H1 (cell line): Measurements from ENCODE around the gene TRAPPC3.
A peak's percentile ranks its signal among the peaks of the same experiment; 100 is the strongest.

Source experiments
- CREB1 ChIP-seq: IDR thresholded peaks from 2 replicates; pipeline ENCODE4 v1.6.1; 2012; ENCODE audit warnings: inconsistent platforms
- POLR2AphosphoS5 ChIP-seq: IDR thresholded peaks from 2 replicates; pipeline ENCODE4 v1.6.1; 2011; ENCODE audit warnings: low read depth, low read length
- TF ChIP-seq, protein P1 (sequence below), 3 experiments: IDR thresholded peaks; 1 replicate in 2 of 3; 2 replicates in 1 of 3; pipeline versions ENCODE4 v1.5.1 to v1.6.1; 2011; ENCODE audit warnings: low read length in 3 of 3, mild to moderate bottlenecking in 3 of 3, inconsistent platforms in 2 of 3, low read depth in 1 of 3, moderate library complexity in 1 of 3; ENCODE audit not compliant: insufficient read depth in 1 of 3; ENCODE audit errors: control extremely low read depth in 1 of 3

DNA sequence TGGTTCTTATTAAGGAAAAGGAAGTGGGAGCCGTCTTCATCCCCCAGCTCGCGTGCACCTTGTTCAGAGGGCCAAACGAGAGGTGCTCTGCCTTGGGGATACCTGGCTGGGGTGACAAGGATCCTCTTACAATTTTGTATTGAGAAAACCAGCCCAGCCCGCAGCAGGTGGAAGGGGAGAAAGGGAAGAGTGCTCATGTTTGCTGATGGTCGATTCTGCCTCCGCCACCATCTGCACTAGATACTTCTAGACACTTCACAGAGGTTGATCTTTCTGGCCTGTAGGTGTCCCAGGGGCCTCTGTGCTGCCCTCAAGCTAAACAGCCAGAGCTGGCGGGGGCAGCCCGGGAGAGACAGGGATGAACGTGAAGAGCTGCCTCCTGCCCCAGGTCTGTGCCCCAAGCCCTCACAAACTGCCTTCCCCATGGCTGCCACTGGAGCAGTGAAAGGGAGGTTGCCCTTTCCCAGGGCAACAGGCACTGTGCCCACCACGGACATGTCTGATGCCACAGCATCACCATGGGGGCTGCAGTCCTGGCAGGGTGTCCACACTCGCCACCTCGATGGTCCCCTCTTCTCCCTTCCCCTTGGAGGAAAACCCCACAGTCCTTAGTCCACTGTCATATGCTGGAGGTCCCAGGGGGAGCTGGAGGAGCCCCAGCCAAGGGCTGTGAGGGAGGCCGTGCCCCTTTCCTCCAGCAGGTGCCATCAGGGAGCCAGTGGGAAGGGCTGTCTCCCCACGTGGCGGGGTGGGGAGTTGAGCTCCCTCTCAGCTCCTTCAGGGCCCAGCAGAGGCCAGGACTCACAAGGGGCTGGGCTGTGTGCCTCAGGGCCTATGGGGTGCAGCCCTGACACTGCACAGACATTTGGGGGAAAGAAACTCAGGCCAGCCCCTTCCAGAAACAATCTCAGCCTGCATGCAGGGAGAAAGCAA, 52.5 kb downstream of the TRAPPC3 start:
- no peak for TF ChIP-seq POLR2AphosphoS5
- TF ChIP-seq, protein P1, sequence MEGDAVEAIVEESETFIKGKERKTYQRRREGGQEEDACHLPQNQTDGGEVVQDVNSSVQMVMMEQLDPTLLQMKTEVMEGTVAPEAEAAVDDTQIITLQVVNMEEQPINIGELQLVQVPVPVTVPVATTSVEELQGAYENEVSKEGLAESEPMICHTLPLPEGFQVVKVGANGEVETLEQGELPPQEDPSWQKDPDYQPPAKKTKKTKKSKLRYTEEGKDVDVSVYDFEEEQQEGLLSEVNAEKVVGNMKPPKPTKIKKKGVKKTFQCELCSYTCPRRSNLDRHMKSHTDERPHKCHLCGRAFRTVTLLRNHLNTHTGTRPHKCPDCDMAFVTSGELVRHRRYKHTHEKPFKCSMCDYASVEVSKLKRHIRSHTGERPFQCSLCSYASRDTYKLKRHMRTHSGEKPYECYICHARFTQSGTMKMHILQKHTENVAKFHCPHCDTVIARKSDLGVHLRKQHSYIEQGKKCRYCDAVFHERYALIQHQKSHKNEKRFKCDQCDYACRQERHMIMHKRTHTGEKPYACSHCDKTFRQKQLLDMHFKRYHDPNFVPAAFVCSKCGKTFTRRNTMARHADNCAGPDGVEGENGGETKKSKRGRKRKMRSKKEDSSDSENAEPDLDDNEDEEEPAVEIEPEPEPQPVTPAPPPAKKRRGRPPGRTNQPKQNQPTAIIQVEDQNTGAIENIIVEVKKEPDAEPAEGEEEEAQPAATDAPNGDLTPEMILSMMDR (IDR thresholded peaks at IDR 0.05; ENCODE audit: control extremely low read depth in 1 of 3, insufficient read depth in 1 of 3, low read depth in 1 of 3, low read length in 3 of 3): peak in 2 of 3 experiments; percentile 79 to 81; a peak in 3 of 4 replicates
- no peak; the same call in 1 of the 2 replicates for TF ChIP-seq CREB1
